Measurements from ENCODE around the gene LY6G6C. TPM values are rescaled to one million over a fixed set of nuclear protein-coding genes. Genes with fewer than 3 reads are reported as not detected.

The LY6G6C gene
- total RNA-seq, 1 donor from 2014 or later, result not detected

DNA sequence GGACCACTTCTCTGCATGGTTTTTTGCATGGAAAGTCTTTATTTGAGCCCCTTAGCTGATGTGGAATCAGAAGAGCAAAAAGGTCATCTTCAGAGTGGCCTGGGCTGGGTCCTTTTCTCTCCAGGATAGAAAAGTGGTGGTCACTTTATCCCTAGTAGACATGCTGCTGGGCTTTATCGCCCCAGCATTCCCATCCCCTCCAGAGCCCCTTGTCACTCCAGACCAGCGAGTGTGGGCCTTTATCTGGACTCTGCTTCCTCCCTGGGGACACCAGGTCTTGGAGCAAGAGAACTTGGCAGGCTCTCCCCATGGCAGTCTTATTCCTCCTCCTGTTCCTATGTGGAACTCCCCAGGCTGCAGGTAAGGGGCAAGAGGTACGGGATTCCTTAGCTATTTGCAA lies 14.9 kb downstream of the LY6G6C start, which contains the start of gene LY6G6F:
TSS of gene LY6G6F (plus strand) at position 268 of the 400 bp plus-strand sequence. CDS start at position 309, 41 bp downstream.
- DNase-seq (ENCODE audit: low read depth in 2 of 2), result no peak

DNA sequence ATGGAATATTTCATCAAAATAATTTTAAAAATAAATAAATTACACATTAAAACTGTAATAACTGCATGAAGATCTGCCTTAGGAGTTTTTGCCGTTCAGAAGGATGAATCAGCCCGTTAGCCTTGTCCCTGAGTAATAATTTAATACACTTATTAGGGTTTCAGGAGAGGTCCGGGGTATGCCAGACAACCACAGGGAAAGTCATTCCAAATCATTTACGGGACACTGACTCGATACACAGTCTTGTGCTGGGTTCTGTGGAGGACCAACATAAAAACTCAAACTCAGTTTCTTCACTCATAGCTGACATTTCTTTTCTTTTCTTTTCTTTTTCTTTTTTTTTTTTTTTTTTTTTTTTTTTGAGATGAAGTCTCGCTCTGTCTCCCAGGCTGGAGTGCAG lies 15.6 kb downstream of the LY6G6C start:
- DNase-seq (ENCODE audit: low read depth in 2 of 2), result no peak

DNA sequence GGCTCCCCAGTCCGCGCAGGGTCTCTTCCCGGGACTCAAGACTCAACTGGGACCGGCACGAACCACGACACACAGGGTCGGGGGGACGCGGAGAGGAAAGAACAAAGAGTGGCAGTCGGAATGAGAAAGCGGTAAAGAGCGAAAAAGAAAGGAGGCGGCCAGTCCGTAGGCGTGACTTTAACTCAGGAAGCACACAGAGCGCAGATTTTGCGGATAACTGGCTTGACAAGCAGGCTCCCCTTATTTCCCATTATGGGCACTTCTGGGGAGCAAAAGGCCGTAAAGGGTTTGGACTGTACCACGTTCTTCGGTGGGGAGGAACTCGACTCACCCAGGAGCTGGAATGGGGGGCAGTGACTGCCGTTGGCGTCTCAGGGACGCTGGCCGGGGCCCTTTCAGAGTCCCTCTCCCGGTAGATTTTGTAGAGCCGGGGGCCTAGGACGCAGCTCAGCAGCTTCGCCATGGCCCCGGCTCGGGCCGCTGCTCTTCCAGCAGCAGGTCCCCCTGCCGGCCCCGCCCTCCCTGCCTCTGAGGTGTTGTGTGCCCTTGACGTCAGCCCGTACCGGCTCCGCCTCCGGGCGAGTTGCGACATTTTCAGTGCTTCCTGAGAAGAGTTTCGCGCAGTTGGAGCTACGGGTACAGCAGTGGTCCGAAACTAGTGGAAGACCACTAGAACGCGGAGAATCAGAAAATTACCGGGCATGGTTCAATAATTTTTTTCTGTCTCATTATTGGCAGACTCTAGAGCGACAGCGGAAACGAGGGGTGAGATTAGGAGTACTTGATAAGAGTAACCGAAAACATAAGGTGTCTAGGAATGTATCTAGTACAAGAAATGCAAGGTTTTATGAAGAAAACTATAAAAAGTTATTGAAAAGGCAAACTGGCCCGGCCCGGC lies 18.5 kb downstream of the LY6G6C start, which contains the start of gene ABHD16A:
TSS of gene ABHD16A (minus strand) at position 506 of the 898 bp plus-strand sequence. CDS start at position 463, 43 bp downstream.
- peak; percentile 99 for DNase-seq (ENCODE audit: low read depth in 2 of 2)

DNA sequence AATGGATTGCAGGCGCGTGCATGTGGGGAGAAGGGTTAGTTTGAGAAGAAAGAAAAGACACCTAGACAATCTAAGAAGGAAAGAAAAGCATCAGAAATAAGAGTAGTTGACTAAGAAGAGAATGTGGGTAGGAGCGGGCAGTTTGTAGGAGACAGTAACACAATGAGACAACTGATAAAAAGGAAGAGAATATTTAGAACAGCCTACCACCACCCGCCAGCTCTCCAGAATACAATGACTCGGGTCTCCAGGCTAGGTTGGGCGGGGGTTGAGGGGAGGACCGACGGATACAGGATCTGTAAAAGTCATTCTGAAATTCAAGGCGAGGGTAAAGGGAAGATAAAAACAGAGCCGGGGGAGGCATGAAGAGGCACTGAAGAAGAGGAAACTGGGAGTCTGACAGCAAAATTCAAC lies 19.1 kb downstream of the LY6G6C start:
- peak; percentile 31 to 43 for DNase-seq (ENCODE audit: low read depth in 2 of 2)

DNA sequence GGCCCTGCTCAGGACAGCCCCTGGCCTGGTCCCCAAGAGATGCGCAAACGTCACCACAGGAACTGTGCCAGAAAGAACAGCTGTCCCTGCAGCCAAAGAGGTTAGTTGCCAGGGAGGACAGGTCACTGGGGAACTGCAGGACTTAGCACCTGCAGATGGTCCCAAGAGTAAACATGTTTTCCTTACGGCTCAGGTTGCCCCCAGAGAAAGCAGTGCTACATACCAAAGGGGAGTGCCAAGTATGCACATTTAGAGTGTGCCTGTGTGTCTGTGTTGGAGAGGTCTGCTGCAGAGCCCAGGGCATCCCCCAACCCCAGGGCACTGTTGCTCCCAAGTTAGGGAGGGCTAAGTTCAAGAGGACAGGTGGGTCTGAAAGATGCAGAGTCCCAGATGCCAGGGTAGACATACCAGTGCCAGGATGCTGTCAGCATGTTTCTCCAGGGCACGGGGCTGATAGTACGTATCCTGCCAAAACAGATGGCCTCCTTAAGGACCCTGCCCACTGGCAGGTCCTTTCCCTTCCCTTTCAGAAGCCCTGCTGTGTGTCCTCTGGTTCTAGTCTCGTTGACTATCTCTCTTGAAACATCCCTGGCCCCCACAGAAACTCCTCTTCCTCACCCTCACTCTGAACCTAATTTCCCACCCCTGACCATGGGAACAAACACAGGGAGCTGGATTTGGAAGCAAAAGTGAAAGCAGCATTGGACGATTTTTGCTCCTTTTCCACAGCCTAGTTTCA lies 19.7 kb downstream of the LY6G6C start:
- peak; percentile 55 to 61 for DNase-seq (ENCODE audit: low read depth in 2 of 2)

DNA sequence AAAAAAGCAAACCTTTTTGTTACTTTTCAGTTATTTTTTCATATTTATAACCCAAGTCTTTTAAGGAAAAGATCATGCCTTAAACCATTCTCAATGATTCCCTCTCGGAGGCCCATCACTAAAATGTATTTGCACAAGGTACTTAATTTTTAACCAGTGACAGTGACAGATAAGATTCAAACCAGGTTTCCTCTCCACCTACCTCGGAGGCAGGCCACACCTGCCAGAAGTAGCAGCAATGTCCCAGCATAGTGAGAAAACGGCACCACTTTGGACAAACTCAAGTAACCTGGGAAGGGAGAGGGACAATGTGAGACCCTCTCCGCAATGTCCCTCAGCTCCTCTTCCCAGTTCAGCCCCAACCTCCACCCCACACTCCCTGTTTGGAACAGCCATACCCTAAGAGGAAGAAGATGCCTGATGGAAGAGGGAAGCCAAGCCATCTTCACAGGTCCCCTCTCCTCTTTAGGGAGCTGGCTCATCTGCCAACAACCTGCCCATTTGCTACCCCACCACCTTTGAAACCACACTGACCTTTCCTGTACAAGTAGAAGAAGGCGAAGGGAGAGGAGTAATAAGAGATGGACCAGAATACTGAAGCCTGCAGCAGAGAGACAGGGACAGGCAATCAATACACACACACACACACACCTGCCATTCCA lies 20.7 kb downstream of the LY6G6C start:
- DNase-seq (ENCODE audit: low read depth in 2 of 2), result no peak

DNA sequence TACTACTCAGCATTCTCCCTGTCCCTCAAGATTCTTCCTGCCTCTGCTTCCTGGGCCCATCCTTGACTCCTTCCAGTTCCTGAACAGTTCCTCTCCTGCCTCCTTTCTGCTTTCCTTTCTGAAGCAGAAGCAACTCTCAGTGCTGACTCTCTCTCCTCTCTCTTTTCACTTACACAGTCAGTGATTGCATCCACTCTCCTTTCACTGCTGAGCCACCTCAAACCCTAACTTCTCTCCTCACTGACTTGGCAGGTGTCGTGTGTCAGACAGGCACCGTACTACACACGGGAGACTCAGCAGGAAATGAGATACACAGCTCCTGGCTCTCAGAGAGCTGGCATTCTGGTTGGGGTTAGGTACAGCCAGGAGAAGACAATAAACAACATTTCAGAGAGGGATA lies 24.0 kb downstream of the LY6G6C start:
- DNase-seq (ENCODE audit: low read depth in 2 of 2), result no peak

DNA sequence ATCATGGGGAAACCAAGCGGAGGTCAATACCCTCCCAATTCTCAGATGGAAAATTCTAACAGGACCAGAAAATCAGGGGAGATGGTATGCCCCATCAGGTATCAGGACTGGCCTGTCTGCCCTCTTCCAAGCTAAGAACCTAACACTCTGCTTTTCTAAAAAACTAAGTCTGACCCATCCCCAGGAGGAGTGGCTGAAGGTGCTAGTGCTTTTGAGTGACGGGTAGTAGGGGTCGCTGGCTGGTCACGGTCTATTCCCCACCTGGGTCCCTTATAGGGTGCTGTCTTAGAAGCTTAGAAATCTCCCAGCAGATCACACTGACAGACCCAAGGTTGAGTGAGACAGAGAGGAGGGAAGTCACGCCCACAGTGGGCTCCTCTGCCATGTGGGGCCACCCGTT lies 28.0 kb downstream of the LY6G6C start:
- DNase-seq (ENCODE audit: low read depth in 2 of 2), result no peak

DNA sequence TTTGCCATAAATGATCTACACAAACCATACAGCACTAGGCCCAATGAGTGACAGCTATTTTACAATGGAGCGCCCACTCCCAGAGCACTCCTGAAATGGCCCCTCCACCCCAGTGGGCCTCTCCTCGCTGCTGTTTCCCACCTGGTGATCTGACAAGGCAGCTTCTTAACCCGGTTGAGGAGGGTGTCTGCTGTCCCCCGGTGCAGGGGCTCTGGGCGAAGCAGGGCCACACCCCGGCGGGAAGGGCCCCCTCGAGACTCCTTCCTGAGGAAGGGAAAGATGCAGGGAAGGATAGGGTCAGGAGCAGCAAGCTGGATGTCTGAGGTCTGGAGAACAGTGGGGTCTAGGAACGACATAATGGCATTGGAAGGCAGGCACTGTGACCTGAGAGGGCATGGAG lies 28.7 kb downstream of the LY6G6C start:
- no peak for DNase-seq (ENCODE audit: low read depth in 2 of 2)

DNA sequence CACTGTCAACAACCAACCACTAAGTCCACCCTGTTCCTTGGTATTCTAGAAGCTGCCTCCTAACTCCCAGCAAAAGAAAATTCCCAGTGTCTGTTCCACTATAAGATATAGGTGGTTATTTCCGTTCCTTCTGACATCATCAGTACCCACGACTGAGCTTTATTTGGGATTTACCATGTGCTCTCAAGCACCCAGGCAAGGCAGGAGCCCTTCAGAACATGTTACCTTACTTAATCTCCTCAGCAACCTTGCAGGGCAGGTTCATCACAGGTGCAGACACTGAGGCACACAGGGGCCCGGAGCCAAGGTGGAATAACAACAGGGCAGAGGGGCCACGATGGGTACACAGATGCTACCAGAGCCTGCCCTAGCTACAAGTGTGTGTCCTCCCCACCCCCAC lies 29.2 kb downstream of the LY6G6C start:
- DNase-seq (ENCODE audit: low read depth in 2 of 2), result no peak

DNA sequence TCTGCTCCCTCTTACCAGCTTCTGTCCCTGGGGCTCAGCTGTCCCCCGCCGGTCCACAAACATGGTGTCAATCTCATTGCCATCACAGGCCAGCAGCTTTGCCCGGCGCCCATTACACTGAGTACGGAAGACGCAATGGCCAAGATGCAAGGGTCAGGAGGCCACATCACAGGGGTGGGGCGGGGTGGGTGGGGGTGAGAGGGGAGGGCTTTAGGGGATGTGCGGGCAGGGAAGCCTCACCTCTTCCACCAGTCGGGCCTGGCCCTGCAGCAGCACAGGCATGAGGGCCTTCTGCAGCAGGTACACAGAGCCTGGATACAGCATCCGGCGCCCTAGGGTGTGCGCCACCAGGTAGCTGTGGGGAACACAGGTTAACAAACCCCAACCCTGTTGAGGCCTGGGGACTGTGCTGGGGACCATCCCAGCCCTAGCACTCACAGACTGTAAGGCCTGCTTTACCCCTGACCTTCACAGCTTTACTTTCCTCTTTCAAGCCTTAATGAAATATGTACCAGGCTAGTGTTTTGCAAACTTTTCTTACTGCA lies 29.9 kb downstream of the LY6G6C start:
- DNase-seq (ENCODE audit: low read depth in 2 of 2), result no peak

DNA sequence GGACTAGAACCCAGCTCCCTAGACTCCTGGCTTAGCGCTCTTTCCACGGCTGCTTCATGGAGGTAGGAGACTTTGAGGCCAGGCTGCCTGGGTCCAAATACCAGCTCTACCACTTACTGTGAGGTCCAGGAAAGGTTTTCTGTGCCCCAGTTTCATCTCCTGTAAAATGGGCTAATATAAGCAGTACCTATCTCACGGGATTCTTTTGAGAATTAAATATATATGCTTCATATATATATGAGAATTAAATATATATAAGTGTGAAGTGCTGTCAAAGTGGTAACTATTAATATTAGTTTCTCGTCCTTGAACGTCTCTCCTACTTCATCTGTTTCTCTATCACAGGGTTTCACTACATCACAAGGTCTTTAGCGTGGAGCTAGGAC lies 30.5 kb downstream of the LY6G6C start:
- no peak for DNase-seq (ENCODE audit: low read depth in 2 of 2)

DNA sequence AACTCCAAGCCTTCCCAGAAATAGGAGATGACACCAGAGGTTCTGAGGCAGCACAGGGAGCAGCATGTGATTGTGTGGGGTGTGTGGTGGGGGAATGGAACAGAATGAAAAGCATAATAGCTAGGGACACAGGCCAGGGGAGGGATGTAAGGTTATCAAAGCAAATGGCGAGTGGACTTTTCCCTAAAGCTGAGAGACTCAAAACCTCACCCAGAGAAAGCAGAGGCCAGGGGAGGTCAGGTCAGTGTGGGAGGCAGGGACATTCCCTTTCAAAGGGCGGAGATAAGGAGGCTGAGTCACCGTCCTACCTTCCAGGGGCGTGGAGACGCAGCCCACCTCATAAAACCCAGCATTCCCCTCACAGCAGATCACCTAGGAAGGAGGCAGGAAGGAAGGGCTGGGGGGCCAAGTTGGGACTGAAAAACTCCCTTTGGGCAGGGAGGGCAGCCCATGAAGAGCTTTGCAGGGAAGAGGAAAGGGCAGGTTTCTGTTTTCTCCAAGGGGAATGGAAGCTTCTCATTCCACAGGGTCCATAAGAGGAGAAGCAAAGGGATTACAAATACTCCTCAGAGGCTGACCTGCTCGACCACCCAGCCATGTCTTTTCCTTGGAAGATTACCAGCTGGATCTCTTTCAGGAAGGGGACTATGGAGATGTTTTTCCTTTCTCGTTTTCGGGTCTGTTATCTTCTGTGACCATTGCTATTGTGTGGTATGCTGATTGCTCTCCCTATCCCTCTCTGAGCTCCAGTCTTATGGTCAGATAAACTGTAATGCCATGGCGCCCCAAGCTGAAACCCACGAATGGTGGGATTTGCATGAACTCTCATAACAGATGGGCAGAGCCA lies 31.1 kb downstream of the LY6G6C start:
- DNase-seq (ENCODE audit: low read depth in 2 of 2), result no peak

DNA sequence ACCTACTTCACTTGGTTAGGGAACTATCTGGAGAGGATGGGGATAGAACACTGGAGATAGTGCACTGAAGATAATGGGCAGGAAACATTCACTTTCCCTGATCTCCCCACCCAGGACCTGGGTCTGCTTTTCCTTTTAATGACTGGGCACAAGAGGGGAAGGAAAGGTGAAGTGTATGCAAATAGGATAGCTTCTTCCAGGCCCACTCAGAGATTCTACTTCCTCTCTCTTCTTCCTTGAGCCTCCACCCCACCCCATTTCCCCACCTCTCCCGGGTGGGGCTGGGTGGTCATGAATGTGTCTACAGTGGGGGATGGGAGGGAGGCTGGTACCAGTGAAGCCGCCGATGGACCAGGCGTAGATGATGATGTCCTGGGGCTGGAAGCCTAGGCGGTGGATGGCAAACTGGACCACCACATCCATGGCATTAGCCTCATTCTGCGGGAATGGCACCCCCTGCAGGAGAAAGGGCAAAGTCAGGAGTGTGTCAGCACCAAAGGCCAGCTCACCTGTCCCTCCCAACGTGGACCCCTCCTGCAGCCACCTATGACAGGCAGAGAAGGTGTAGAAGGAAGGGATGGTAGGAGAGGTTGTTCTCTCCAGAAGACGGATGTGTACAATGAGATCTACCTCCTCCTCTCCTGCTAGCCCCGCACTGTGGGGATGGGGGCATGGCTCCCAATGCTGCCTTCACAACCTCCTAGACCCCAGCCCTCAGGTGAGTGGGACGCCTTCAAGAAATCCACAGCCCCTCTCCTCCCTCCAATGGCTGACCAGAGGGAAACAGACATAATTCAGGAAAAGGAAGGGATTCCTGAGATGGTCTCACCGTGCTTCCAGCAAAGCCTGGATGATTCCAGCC lies 32.1 kb downstream of the LY6G6C start:
- DNase-seq (ENCODE audit: low read depth in 2 of 2), result peak in 1 of 2 donors; percentile 29

DNA sequence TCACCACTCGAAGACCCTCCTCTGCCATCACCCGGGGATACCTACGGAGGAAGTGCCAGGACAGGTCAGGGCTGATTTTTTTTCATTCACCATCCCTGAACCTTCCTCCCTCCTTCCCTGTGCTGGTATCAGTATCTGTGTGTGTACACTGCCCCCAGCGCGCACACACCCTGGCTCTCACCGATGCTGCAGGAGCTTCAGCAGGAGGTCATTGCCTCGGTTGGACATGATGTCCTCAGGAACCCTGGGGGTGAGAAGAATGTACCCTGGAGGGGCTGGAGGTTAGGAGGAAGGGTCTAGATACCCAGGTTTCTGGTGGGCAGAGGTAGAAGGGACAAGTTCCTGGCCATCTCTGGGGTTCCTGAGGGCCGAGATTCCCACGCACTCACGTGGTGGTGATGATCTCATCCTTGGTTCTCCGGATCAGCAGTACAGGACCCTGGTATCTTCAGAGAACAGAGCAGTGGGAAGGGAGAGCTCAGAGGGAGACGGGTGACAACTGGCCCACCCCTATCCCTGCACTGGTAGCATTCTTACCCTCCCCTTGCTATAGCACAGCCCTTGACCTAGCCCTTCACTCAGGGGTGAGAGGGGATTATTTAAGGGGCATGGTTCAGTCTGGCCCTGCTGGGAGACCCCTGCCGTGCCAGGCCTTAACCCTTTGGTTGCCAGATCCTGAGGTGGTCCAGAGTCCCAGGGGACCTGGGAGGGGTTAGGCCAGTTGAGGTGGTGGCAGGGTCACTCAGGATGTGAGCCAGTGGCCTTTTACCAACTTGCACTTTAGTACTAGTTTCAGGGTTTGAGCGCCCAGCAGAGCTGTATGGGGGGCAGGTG lies 33.5 kb downstream of the LY6G6C start:
- DNase-seq (ENCODE audit: low read depth in 2 of 2), result no peak

DNA sequence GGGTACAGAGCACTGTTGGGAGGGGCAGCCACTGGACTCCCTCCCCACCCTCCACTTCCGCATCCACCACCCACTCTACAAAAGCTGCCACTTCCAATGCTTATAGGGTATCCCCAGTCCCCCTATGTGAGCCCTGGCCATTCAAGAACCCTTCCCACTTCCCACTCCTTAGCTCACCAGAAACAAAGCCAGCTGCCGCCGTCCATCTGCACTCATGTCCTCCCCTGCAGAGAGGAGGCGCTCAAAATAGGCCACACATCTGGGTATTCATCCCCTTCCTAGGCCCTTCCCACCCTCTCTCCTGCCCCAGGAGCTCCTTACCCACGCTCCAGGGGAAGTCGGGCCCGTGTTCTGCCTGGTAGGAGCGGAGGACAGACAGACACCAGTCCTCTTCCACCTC lies 34.2 kb downstream of the LY6G6C start:
- no peak for DNase-seq (ENCODE audit: low read depth in 2 of 2)

DNA sequence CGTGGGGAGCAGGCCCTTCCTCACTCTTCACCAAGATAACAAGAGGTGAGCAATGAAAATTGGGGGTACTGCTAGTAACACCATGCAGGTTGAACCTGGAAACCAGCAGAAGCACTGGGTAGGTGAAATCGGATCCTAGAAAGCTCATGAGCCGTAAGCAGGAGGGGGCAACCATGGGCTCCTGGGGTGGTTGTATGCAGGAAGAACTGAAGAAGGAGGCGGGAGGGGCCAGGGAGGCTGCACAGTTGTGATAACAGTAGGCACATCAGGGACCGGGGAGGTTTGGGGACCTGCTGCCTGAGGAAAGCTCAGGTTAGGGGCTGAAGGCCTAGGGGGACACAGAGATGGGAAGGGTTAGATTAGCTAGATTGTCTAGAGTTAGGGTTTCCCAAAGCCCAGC lies 35.1 kb downstream of the LY6G6C start:
- DNase-seq (ENCODE audit: low read depth in 2 of 2), result no peak

DNA sequence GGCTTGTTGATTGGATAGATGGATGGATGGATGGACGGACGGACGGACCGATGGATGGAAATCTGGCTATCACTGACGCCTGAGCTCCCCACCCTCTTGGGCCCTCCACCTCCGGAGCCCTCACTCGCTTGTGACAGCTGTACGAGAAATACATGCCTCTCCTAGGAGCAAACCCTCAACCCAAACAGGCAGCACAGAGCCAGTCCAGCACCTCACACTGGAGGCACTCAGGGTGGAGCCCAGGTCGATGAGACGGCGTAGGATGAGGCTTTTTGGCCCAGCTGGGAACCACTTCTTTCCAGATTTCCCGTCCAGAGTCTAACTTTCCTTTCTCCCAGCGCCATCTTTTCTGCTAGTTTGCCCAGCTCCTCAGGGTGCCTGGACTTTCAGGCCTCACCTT lies 38.0 kb downstream of the LY6G6C start:
- DNase-seq (ENCODE audit: low read depth in 2 of 2), result no peak

DNA sequence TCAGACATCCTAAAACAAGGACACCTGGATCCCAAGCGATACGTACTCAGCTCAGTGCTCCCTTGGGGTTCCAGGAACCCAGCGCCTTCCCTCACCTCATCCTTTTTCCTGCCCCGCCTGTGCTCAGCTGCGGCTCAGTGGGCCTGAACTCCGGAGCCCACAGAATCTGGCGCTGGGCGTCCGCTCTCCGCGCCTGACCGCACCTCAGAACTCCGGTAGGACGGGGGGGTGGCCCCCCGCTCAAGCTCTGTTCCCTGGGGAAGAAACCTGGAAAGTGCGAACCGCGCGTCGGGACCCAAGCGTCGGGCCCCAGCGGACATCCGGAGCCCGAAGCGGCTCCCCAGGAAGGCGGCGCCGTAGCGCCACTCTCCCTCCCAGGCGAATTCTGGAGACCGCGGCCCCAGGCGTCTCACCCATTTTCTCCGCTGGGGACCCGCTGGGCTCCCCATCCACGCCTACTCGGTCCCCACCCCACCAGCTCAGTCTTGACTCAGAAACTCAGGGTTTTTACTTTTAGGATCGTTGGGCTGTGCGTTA lies 40.3 kb downstream of the LY6G6C start:
- peak in 1 of 2 donors; percentile 42 for DNase-seq (ENCODE audit: low read depth in 2 of 2)
